CD1c-positive myeloid dendritic cell (primary cell): ENCODE data around the gene GMFB.

ENCODE experiments used
- DNase-seq: peaks from one replicate; pipeline ENCODE4 v3.0.0-alpha.2; 2016; ENCODE audit errors: extremely low spot score

Gene GMFB

DNA sequence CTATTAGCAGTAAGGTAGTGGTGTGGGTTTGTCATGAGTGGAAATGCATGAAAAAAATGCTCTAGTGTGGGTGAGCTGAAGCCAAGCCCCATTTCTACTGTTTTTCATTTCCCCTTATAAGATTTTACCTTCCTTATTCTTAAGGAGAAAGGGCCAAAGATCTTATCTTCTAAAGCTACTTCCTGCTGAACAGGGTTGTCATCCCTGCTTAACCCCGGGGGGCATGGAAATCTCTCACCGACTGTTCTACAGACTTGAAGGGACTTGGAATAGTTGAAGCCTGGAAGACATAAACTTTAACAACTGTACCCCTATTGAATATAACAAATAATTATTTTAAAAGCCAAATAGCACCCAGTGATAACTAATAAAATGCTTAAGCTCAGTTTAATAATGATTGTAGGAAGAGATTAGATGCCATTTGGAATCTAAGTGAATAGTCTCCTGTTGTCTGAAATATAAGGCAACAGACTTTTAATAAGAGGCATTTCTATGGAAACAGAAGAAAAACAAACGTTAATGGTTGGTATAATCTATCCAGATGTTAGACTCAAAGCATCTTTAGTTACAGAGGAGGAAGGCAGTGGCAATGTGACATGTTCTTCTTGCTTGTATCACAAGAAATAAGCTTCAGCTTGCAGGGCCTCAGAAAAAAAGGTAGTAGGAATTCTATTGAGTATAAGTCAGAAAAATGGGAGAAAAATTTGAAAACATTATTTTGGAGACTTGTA lies 1.8 kb upstream of the GMFB start:
- peak; percentile 61 for DNase-seq

DNA sequence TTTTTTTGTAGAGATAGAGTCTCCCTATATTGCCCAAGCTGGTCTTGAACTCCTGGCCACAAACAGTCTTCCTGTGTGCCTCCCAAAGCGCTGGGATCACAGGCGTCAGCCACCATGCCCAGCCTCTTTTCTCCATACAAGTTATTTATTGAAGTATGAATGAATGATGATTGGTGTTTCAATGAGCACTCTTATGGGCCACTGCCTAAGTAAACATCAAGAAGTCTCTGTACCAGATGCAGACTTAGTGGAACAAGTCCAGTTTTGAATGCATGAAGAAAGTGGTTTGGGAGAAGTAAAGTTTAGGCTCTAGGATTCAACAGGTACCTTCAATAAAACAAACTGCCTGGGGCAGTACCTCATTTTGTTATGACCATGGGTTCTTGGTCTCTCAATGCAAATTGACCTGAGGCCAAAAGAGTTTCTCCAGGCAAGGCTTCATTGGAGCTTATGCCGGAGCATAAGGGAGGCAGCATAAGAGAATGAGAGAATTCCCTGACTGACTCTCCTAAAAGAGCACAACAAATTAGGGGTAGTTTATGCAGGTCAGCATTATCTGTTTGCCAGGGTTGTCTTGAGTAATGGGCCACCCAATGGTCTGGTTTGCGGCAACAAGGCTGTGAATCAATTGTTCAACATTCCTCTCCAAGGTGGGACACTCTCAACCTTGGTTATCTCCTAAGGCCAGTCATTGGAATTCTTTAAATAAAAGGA lies 1.1 kb upstream of the GMFB start:
- DNase-seq = no peak

DNA sequence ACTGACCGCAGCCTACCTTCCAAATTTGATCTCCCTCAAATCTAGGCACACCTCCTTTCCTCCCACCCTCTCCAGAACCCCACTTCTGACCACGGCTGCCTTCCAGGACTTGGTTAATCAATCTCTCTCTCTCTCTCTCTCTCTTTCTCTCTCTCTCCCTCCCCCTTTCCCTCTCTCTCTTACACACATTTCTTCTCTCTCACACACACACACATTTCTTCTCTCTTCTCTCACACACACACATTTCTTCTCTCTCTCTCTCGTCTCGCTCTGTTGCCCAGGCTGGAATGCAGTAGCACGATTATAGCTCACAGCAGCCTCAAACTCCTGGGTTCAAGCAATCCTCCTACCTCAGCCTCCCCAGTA lies 521 bp upstream of the GMFB start:
- no peak for DNase-seq

DNA sequence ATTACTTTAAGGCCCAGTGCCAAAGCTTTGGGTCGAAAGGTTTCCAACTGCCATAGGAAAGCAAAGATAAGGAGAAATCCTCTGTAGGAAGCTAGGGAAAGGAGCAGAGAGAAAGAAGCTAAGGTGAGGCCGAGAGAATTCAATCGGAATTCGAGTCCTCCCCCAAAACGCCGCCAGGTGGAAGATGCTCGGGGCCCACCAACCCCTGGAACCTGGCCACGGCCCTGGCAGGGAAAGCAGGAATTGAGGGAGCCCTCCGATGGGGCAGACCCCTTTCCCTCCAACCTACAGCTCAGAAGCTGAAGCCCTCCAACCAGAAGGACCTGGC lies 498 bp downstream of the GMFB start:
- no peak for DNase-seq

DNA sequence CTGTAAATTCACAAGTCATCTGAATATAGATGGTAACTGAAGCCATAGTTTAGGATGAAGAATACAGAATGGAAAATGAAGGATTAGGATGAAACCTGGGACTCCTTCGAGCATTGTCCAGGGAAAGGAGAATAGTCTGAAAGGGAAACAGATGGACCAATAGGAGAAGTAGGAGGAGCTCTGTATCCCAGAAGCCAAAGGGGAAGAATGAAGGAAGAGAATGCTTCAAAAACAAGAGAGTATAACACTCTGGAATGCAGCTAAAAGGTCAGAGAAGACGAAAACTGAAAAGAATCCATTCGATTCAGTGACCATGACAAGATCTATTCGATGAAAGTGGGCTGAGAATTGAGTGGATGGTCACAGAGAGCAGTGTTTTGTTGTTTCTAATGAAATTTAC lies 1.0 kb downstream of the GMFB start:
- peak; percentile 15 for DNase-seq

DNA sequence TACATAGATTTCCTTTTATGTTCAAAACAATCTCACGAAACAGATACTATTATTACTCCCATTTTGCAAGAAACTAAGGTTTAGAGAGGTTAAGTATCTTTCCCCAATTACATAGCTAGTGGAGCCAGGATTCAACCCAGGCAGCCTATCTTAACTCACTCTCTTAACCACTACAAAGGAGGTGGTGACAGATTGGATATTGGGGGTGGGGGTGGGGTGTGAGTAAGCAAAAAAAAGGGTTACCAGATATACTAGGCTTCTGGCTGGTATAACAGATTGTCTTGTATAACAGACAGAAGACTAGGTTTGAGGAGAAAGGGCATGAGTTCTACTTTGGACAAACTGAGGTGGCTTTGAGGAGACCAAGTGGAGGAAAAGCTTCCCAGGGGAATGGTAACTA lies 2.1 kb downstream of the GMFB start:
- DNase-seq = no peak

DNA sequence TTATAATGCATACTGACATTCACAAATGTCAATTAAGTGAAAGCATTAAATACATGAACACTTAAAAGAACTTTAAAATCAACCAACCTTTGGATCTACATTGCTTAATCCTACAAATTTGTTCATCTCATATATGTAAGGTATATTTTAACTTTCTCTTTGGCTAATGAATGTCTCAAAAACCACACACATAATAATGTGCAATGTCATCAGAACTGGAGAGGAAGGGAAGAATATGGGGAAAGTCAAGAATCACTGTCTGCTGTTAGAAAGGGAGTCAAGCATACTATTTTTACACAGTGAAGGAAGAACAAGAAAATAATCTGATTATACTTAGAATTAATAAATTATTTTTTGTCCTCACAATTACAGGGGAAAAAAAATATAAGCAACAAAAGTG lies 4.9 kb downstream of the GMFB start:
- DNase-seq = no peak

DNA sequence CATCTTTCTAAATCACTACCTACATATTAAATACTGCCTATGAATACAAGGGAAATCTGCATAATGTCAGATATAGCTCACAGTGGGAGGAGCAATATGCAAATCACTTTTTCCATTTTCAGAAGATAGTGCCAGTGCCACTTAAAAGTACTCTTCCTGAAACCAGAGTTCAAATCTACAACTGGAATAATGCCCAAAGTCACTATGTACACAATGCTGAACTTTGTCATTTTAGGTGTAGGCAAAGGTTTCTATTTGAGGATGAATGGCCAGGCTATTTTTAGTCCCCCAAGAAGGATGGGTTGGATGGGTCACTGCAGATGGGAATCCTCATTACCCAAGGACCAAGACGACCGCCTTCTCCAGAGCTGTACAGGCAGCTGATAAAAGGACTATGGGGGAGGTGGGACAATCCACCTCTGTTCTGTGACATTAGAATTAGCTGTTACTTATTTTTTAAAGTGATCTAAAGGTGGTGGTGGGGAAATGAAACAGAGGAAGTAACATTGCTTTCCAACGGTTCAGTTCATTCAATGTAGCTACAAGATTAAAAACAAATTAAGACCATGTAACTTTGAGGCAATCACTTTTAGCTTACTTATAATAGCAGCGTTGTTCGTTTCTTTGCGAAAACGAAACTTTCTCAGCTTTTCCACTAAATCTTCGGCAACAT lies 5.6 kb downstream of the GMFB start:
- DNase-seq = peak; percentile 17

DNA sequence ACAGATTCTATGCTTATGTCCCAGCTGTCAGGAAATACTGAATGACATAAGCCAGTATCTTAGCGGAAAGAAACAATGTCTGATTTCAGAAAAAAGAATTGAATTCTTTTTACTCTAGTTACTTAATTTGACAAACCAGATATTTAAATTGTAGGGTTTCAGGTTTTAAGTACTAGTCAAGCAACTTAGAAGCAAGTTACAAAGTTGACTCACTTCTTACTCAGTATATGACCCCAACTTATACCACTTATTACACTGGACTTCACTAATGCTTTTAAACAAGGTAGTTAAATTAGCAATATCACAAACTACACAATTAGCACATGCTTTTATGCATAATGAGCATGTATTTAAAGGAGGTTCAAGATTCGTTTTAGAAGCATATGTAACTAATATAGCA lies 7.1 kb downstream of the GMFB start:
- no peak for DNase-seq

DNA sequence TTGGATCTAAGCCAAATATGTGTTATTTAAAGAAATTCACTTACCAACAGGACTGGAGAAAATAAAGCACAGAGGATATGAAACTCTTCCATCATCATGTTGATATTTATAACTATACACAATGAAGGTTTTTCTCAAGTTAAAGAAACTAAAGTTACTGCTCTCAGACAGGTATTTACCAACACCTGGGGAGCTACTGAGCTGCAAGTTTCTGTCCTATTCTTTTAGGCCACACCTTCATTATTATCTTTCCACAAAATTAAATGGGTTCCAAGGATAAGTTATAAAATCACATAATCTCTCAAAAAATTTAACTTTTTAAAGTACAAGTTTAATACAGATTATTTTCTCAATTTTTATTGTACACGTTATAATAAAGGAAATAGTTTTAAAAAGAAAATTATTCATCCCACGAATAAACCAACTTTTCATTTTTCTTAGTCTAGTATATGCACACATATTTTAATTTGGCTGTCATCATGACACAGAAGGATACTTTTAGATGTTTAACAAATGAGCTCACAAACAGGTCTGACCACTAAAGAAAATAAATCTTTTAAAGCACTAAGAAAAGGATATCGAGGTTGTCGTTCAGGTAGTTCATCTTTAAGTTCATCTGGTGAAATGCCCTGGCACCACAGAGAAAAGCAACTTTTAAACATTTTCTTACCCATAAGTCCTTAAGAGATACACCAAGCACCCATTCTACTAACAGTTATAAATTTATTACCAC lies 7.8 kb downstream of the GMFB start:
- no peak for DNase-seq

DNA sequence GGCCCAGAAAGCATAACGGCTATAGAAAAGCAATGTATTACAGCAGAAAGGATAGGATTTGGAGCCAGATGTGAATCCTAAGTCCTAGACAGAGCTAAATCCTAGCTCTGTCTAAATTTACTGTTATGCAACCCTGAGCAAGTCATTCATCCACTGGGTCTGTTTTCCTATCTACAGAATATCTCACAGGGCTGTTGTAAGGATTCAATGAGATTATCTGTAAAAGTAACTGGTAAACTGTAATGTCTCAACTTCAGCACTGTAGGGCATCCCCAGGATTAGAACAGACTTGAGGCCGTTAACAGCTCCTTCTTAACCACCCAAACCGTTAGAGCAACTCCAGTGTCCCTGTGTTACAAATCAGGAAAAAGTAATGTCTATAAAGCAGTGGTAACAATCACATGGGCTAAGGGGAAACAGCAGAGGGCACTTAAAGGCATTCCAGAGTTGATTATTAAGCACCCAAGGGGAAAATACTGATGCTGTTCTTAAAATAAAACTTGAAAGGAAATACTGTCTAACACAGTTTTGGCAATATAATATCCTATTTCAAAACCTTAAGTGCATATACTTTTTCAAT lies 10.1 kb downstream of the GMFB start:
- no peak for DNase-seq

DNA sequence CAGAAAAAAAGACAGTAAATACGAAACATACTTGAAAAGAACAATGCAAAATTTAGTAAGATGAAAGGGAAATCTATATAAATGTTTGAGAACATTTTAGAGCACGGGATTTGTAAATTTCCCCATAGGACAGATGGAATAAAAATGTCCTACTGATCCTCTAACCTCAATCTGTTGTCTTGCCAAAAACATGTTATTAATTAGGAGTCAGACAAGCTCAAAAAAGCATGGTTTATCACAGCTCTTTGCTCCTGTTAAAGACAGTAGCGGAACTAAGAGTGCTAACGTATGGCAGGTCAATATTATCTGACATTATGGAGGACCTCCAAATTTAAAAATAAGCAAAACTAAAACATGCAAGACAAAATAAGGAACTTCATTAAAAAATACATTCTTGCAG lies 12.9 kb downstream of the GMFB start:
- no peak for DNase-seq

DNA sequence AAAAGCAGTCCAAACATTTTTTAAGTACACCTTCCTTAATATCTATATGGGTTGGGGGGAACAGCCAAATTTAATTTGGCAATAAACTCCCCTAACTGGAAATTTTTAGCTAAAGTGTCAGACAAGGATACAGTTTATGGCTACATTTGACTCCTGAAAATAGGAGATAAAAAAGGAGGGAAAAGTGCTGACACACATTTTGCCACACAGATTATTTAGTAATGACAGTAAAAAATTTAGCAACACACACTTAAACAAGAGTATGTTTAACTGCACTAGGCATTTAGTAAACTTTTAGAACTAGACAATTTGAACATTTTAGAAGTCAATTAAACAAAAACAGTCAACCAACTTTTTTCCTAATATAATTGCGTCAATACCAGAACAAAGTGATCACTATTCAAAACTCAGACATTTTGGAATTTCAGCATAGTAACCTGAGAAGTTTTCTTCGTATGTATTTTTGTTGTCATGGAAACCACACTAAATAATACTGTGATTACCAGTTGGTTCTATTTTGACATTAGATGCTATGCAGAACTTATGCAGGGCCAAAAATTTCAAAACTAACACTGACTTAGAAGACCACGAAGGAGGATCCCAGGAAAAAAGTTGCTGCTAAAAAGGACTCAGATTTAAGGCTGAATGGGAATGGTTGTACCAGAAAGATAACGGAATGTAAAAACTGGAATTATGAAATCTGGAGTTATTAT lies 13.4 kb downstream of the GMFB start:
- DNase-seq = no peak

DNA sequence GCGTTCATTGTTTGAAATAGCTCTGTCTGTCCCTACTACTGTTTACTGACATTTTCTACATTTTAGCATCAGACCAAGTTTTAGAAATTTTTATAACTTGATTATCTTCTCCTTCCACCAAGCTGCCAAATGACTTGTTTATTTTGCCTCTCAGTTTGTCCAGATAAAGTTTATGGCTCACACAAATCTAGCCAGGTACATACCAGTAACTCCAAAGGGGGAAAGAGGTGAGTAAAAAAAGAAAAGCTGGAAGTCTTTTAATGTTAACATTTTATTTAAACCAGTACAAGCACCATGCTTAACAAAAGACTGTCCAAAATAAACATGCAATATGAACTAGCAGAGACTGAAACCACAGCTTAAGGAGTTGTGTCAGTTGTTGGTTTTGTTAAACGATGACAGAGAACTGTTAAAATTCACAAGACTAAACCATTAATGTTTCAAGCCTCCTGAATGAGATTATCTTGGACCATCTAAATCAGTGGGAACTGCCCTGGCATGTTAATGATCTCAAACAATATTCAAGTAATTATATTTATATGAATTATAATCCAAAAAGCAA lies 14.5 kb downstream of the GMFB start:
- no peak for DNase-seq

DNA sequence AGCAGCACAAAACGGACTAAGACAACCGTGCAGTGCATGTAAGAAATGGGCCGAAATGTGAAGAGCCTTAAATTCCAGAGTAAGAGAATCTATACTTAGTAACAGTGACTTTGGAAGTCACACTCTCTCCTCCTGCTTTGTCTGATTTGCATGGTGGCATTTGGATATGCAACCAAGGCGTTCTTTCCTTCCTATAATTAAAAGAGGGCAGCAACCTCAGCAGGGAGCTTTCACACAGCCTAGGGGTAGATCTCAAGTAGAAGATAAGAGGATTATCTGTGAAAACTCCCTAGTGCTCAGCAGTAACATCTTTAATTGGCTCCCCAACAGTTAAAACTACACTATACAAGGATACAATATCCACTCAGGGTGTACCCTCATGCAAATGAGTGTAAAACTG lies 16.5 kb downstream of the GMFB start:
- no peak for DNase-seq

DNA sequence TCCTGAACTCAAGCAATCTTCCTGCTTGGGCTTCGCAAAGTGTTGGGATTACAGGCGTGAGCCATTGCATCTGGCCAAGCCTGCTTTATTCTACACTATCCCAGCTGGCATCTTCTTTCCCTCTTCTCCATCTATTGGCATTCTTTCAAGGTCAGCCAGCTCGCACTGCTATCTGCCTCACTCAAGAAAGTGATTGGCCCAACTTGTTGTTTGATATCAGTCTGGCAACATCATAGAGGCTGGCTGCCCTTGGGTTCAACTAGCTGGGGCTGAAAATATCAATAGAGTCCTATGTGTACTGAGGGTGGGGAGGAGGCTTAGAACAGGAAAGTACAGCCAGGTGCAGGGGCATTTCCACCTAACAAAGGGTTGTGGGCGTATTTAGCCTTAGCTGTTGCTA lies 17.1 kb downstream of the GMFB start:
- no peak for DNase-seq

DNA sequence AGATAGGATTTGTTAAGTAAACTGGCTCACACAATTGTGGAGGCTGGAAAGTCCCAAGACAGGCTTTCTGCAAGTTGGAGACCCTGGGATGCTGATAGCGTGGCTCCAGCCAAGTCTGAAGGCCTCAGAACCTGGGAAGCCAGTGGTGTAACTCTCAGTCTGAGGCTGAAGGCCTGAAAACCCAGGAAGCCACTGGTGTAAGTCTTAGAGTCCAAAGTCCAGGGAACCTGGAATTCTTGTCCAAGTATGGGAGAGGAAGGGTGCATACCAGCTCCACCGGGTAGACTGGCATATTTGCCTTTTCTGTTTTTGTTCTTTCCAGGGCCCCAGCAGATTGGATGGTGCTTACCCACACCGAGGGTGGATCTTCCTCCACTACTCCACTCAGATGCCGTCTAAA lies 18.1 kb downstream of the GMFB start:
- no peak for DNase-seq

DNA sequence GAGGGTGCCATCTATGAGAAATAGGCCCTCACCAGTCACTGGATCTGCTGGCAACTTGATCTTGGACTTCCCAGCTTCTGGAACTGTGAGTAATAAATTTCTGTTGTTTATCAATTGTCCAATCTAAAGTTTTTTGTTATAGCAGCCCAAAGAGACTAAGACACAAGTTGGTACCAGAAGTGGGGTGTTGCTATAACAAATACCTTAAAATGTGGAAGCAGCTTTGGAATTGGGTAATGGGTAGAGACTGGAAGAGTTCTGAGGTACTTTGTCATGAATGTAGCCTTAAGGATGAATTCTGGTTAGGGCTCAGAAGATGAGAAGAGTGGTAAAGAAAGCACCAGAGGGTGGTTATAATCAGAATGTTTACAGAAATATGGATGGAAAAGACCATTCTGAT lies 21.5 kb downstream of the GMFB start:
- no peak for DNase-seq

DNA sequence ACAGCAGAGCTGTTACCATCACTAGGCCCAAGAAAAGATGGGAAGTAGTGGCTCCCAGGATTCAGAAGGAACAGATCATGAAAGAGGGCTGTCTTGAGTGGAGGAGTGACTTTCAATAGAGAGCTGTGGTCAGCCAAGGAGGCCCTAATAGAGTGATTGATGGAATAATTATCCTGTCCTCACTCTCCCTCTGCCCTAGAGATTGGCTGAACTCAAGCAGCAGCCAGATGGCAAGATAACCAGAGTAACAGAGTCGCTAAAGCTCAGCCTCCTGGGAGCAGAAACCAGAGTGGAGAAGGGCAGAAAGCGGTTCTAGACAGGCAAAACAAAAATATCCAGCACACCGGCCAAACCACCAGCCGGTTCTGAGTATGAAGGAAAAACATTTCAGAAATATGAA lies 23.1 kb downstream of the GMFB start:
- DNase-seq = no peak

DNA sequence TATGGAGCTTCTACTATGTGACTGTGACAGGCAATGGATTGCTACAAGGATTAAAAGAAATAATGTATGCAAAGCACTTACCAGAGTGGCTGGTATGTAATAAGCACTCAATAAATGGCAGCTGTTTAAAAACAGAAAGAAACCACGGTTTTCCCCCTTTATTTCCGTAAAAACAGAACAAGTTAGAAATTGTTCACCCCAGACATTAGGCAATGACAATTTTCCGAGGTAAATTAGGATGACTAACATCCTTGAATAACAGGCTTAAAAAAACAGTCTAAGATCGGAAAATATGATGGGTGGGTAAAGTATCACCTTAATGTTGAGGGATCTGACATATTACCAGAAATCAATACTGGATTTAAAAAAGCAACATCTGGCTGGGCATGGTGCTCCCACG lies 26.7 kb downstream of the GMFB start:
- no peak for DNase-seq

DNA sequence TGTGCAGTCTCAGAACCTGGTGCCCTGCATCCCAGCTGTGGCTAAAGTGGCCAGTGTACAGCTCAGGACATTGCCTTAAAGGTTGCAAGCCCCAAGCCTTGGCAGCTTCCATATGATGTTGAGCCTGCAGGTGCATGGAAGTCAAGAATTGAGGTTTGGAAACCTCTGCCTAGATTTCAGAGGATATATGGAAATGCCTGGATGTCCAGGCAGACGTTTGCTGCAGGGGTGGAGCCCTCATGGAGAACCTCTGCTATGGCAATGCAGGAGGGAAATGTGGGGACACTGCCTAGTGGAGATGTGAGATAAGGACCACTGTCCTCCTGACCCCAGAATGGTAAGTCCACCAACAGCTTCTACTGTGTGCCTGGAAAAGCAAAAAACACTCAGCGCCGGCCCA lies 29.7 kb downstream of the GMFB start:
- DNase-seq = no peak
